Measurements from ENCODE around the gene MYLK.

DNA sequence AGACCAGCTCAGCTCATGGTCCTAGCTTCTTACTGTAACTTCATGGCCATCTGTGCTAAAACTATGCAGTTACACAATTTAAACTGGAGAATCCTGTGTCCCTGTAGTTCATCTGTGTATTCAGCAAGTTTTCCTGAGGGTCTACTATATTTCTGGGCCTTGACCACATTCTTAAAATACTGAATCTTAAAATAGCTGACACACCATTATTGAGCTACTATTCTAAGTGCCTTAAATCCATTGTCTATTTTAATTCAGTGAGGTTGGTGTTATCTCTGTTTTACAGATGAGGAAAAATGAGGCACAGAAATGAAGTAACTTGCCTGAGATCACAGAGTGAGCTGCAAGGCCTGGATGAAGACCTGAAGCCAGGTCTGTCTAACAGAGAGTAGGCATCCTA, 22.0 kb downstream of the MYLK start:
- TF ChIP-seq FOXP2 (optimal IDR thresholded peaks at IDR 0.05; ENCODE audit: borderline replicate concordance, extremely low read depth, extremely low read length, insufficient read depth), result no peak
- TF ChIP-seq POLR2AphosphoS5 (IDR thresholded peaks at IDR 0.05; ENCODE audit: low read depth, low read length), result no peak
- TF ChIP-seq REST (IDR thresholded peaks at IDR 0.05; ENCODE audit: insufficient read depth in 1 of 2, low read depth in 2 of 2, low read length in 2 of 2), result no peak
- no peak for TF ChIP-seq TAF1 (IDR thresholded peaks at IDR 0.05; ENCODE audit: borderline replicate concordance, insufficient read depth, low read length)
- TF ChIP-seq SIN3A (IDR thresholded peaks at IDR 0.05; ENCODE audit: borderline replicate concordance, insufficient read depth, low read length), result no peak

Measured in PFSK-1 (cell line).